LNCaP clone FGC (cell line): ENCODE measurements around the gene PRKN.

Experiments used
- DNase-seq: peaks from one replicate; pipeline ENCODE4 v3.0.0-alpha.2; 2011; ENCODE audit warnings: low read depth
- H3K4me3 ChIP-seq: 2 replicates; pipeline ENCODE4 v1.5.1; 2011; ENCODE audit warnings: mild to moderate bottlenecking, low read depth, low read length, control low read depth
- TF ChIP-seq, protein P1 (sequence below): IDR thresholded peaks from 2 replicates; pipeline ENCODE4 v1.5.1; 2012; ENCODE audit warnings: mild to moderate bottlenecking; ENCODE audit not compliant: control insufficient read depth, insufficient read depth; ENCODE audit errors: extremely low read depth

Gene PRKN

DNA sequence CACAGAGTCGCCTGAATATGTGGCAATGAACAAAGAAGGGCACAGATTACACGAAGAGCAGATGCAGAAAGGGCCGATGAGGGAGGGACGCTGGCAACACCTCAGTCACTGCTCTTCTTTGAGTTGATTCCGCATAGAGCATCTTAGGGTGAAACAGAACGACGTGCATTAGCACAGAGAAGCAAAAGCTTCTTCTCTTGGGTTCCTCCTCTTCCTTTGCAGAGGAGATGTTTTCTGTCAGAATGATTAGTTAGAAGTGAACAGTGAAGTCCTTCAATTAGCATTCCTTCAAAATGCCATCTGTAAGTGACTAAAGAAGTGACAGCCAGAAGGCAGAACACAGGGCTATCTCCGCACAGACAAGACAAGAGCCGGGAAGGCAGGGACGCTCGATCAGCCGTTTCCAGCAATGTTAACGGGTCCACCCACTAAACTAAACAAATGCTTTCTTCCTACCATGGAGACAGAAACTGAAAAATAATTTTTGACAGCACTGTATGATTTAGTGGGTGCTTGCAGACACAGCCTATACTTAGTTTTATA lies 1233.9 kb downstream of the PRKN start:
- DNase-seq: no peak
- TF ChIP-seq, protein P1, sequence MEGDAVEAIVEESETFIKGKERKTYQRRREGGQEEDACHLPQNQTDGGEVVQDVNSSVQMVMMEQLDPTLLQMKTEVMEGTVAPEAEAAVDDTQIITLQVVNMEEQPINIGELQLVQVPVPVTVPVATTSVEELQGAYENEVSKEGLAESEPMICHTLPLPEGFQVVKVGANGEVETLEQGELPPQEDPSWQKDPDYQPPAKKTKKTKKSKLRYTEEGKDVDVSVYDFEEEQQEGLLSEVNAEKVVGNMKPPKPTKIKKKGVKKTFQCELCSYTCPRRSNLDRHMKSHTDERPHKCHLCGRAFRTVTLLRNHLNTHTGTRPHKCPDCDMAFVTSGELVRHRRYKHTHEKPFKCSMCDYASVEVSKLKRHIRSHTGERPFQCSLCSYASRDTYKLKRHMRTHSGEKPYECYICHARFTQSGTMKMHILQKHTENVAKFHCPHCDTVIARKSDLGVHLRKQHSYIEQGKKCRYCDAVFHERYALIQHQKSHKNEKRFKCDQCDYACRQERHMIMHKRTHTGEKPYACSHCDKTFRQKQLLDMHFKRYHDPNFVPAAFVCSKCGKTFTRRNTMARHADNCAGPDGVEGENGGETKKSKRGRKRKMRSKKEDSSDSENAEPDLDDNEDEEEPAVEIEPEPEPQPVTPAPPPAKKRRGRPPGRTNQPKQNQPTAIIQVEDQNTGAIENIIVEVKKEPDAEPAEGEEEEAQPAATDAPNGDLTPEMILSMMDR: no peak
- no peak overlapping the region for H3K4me3 ChIP-seq

DNA sequence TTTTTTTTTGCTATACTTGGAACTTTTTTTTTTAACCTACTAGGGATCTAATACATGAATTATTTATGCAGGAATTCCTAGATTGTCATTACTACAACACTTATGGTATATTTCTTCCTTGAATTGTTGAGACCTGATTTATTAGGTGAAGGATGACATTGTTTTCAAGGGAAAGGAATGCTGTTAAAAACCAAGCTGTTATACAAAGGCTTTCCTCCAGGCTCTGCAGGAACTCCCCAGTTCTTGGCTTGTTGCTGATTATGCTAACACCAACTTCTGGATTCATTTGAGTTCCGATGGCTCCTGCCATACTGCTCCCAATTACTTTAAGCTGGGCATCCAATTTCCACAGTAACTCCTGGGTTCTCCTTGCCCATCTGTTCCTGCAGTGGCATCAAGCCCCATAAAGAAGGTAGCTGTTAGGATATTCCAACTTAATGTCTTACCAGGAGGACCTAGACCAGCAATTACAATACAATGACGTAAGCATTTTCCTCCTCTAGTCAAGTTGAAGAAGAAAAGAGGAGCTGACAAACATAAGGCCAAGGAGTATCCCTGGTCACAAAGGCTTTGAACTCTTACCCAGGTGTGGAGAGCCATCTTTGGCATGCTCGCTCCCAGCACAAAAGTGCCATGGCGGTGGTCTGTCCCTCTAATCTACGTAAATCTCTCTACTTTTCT lies 1237.8 kb downstream of the PRKN start:
- no peak overlapping the region for H3K4me3 ChIP-seq
- TF ChIP-seq, protein P1: no peak
- no peak for DNase-seq

DNA sequence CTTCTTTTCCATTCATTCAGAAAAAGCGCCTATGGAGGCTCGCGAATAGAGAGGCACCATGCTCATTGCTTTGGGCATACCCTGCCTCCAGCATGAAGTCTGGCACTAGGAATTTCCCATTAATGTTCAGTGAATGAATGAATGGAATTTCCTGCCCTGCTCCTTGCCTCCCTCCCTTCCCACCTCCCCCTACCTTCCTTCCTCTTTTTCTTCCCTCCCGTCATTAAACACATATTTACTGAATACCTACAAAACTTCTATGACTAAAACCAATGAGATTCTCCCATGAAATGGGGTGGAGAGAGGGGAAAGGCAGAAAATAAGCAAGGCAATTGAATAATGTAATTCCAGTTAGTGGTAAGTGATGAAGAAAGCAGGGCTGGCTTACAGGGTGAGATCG lies 1239.9 kb downstream of the PRKN start:
- DNase-seq: no peak
- H3K4me3 ChIP-seq: no peak overlapping the region
- TF ChIP-seq, protein P1: no peak

DNA sequence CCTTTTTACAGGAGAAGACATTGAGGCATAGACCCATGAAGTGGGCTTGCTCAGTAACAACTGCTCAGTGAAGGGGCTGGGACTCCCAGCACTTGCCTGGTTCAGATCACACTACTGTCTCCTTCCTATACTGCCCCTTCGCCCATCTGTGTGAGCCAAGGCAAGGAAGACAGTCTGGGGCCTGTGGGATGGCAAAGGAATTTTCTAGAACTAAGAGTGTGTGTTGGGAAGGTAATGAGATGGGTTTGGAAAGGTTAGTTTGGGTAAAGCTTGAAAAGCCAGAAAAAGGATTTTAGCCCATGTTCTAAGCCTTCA lies 1240.4 kb downstream of the PRKN start:
- no peak overlapping the region for H3K4me3 ChIP-seq
- no peak for DNase-seq
- TF ChIP-seq, protein P1: no peak

DNA sequence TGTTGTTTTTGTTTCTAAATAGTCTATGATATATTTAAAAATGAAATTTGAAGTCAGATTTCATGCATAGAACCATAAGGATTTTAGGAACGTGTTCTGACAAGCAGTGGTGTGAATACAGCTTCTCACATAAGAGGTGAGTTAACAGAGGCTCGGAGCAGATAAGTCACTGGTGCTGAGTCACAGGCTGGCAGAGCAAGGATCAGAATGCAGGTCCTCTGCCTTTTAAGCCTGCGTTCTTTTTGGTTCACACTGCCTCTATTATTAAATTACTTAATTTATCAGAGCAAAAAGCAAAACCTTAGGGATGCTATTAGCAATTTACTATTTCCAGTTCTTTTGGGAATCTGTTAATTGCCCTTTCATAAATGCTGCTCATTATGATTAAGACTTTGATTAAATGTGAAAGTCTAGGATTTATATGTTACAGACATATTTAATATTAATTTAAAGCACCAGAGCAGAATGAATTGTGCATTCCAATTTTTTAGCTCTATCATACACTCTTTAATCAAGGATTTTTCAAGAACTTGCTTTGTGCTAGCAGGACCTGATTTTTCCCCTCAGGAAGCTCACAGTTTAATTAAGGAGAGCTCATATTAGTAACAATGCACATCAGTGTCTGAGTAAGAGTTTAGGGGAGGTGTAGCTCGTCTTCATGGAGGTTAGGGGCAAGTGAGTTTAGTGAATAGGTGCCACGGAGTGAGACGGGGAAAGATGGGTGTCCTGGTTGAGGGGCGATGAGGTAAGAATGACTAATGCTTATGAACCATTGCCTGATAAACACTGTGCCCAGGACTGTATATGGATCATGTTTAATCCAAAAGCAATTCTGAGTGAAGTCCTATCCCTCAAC lies 1241.0 kb downstream of the PRKN start:
- no peak overlapping the region for H3K4me3 ChIP-seq
- DNase-seq: no peak
- TF ChIP-seq, protein P1: no peak

DNA sequence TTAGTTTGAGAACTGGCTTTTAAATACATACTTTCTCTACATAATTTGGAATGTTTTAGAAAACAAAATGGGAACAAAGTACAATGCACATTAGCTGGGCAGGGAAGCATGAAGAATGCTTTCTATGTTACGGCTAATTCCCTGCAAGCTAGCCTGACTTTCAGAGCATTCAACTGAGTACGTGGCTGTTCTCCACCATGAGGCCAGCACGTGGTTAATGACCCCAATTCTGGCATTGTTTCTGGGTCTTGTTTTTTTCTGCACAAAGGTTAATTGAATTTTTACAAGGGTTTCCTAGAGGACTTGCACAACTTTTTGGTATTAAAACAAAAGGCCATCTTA lies 1245.1 kb downstream of the PRKN start:
- DNase-seq: no peak
- no peak overlapping the region for H3K4me3 ChIP-seq
- TF ChIP-seq, protein P1: no peak
